ENCODE measurements around the gene FXN.
"Not testable (repeated sequence)": the region's sequence is repeated elsewhere in the genome, so short reads cannot be mapped to it uniquely, and the experiment has no call there.

The FXN gene

GRCh38 chr9:69065660-69066059 lies 30.1 kb downstream of the FXN start:
- FAIRE-seq (no peak), DNase-seq (ENCODE audit: low spot score) (no peak)

GRCh38 chr9:69066955-69067354 lies 31.4 kb downstream of the FXN start:
- FAIRE-seq (no peak), DNase-seq (ENCODE audit: low spot score) (no peak)

- DNase-seq (ENCODE audit: low spot score), result no peak
- FAIRE-seq, result no peak
Measured at GRCh38 chr9:69070201-69070600, 34.6 kb downstream of the FXN start.

DNA sequence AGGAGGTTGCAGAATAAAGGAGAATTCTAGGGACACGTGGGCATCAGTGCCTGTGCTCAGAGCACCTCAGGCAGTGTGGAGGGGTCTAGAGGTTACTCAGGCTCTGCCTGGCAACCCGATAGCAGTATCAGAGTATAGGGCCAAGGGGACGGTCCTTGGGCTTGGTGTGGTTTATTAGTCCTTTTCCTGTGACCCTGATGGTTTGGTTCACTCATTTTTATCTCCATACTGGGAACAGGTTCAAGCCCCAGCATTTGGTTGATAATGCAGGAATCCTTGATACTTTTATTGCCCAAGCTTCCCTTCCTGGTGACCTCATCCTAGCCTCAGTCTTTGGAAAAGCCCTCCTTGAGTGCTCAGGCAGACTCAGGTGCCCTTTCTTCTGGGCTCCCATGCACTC lies 35.5 kb downstream of the FXN start:
- FAIRE-seq, result no peak
- DNase-seq (ENCODE audit: low spot score), result no peak

DNA sequence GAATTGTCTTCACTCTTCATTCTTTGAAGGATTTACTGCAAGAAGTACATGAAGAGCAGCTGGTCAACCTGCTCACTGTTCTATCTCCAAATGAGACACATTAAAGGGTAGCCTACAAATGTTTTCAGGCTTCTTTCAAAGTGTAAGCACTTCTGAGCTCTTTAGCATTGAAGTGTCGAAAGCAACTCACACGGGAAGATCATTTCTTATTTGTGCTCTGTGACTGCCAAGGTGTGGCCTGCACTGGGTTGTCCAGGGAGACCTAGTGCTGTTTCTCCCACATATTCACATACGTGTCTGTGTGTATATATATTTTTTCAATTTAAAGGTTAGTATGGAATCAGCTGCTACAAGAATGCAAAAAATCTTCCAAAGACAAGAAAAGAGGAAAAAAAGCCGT lies 37.6 kb downstream of the FXN start:
- FAIRE-seq (no peak), DNase-seq (ENCODE audit: low spot score) (no peak)

- FAIRE-seq, result no peak
- no peak for DNase-seq (ENCODE audit: low spot score)
Measured at GRCh38 chr9:69074801-69075200, 39.2 kb downstream of the FXN start.

DNA sequence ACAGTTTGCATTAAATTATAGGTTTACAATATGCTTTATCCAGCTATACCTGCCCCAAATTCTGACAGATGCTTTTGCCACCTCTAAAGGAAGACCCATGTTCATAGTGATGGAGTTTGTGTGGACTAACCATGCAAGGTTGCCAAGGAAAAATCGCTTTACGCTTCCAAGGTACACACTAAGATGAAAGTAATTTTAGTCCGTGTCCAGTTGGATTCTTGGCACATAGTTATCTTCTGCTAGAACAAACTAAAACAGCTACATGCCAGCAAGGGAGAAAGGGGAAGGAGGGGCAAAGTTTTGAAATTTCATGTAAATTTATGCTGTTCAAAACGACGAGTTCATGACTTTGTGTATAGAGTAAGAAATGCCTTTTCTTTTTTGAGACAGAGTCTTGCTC lies 41.0 kb downstream of the FXN start:
- DNase-seq (ENCODE audit: low spot score) (no peak), FAIRE-seq (no peak)

DNA sequence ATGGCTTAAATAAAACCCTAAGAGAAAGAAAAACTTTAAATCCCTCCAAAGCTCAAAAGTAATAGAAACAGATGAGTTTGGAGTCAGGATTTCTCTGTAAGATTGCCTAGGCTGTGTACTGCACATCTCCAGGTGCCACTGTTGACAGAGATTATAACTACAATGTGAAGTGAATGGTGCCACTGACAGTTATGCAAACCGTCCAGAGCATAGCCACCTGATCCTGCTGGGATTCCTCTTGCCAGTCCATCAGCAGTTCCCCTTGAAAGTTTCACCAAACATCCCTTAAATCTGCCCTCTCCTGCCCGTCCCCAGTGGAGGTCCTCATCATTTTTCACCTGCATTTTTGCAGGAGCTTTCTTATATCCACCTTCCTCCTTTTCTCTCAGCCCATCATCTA lies 42.5 kb downstream of the FXN start:
- no peak for FAIRE-seq
- no peak for DNase-seq (ENCODE audit: low spot score)

- FAIRE-seq (no peak), DNase-seq (ENCODE audit: low spot score) (no peak)
Measured at GRCh38 chr9:69078581-69078980, 43.0 kb downstream of the FXN start.

- no peak for FAIRE-seq
Measured at GRCh38 chr9:69079186-69079585, 43.6 kb downstream of the FXN start.

DNA sequence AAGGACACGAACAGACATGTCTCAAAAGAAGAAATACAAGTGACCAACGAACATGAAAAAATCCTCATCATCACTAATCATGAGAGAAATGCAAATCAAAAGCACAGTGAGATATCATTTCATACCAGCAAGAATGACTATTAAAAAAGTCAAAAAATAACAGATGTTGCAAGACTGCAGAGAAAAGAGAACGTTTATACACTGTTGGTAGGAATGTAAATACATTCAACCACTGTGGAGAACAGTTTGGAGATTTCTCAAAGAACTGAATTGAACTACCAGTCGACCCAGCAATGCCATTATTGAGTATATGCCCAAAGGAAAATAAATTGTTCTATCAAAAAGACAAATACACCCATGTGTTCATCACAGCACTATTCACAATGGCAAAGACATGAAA lies 45.7 kb downstream of the FXN start:
- FAIRE-seq (no peak), DNase-seq (ENCODE audit: low spot score) (no peak)

More at GRCh38 chr9:69079186-69079585, 43.6 kb downstream of the FXN start:
- no peak for DNase-seq (ENCODE audit: low spot score)

- no peak for DNase-seq (ENCODE audit: low spot score)
- FAIRE-seq, result no peak
Measured at GRCh38 chr9:69083321-69083720, 47.8 kb downstream of the FXN start.

GRCh38 chr9:69085569-69086283 lies 50.2 kb downstream of the FXN start:
- no peak for DNase-seq (ENCODE audit: low spot score)
- no peak for FAIRE-seq

GRCh38 chr9:69086312-69086711 lies 50.8 kb downstream of the FXN start:
- FAIRE-seq (no peak), DNase-seq (ENCODE audit: low spot score) (no peak)

DNA sequence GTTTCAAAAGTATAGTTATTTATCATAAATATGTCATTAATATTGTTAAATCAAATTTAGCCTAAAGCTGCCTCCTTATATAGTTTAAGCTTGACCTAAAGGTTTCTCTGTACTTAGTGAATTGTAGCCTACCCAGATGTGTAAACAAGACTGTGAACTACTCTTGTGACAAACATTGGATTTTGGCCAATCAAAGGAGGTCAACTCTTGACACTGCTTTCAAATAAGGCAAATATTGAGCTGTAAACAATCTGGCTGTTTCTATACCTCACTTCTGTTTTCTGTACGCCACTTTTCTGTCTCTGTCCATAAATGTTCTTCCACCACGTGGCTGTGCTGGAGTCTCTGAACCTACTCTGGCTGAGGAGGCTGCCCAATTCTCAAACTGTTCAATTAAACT lies 51.2 kb downstream of the FXN start:
- DNase-seq (ENCODE audit: low spot score) (no peak), FAIRE-seq (no peak)

DNA sequence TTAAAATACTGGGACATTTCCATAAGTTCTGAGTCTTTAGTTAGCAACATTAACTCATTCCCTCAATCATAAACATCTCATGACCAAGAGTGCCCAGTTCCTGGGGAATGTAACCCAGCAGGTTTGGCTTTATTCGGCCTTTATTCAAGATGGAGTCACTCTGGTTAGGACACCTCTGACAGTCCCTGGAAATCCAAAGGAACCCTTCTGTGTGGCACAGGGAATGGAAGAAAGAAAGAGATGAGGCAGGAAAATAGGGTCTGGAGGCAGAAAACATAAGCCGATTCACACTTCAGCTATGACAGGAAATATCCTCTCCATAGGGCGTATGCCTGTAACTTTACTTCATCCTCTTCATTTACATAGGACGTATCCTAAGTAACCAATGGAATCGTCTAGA lies 53.5 kb downstream of the FXN start:
- DNase-seq (ENCODE audit: low spot score), result no peak
- FAIRE-seq, result no peak

DNA sequence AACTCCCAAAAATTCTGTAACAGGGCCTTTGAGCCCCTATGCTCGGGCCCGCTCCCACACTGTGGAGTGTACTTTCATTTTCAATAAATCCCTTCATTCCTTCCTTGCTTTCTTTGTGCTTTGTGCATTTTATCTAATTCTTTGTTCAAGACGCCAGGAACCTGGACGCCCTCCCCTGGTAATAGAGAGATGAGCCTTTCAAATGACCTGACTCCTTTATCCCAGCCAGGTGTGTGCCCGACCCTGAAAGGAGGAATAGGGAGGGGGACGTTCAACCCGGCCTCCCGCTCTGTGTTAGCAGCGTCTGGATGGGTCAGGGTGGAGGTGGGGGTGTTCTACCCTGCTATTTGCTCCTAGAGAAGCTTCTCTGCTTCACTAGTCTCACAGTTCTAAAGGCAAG lies 53.9 kb downstream of the FXN start:
- FAIRE-seq, result no peak
- no peak for DNase-seq (ENCODE audit: low spot score)

GRCh38 chr9:69090140-69090750 lies 54.7 kb downstream of the FXN start:
- no peak for DNase-seq (ENCODE audit: low spot score)
- no peak for FAIRE-seq

- DNase-seq (ENCODE audit: low spot score), result no peak
Measured at GRCh38 chr9:69090946-69091345, 55.4 kb downstream of the FXN start.

DNA sequence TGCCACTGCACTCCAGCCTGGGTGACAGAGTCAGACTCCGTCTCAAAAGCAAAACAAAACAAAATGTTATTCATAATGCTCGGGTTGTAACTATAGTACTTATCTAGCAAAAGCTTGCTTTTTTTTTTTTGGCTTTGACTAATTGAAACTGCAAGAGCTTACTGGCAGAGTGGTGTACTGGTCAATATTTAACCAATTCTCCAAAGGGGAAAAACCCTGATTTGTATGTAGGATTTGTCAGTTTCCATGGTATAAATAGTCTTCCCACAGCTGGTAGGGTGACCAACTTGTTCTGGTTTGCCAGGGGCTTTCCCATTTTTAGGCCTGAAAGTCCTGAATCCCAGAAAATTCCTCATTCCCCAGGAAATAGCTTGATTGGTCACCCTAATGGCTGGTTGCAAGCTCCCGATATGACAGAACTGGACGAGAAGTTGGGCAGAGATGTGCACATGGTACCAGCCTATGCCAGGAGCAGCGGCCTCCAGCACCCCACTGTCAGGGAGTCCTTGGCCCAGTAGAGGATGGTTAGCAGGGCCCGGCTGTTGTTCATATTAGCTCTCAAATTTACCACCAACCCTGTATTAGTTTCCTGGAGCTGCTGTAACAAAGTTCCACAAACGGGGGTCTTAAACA lies 58.0 kb downstream of the FXN start:
- DNase-seq (ENCODE audit: low spot score), result peak; percentile 95
- FAIRE-seq, result peak; percentile 91

More at GRCh38 chr9:69090946-69091345, 55.4 kb downstream of the FXN start:
- no peak for FAIRE-seq

GRCh38 chr9:69094361-69095135 lies 59.0 kb downstream of the FXN start:
- not testable (repeated sequence) for DNase-seq (ENCODE audit: low spot score); FAIRE-seq

DNA sequence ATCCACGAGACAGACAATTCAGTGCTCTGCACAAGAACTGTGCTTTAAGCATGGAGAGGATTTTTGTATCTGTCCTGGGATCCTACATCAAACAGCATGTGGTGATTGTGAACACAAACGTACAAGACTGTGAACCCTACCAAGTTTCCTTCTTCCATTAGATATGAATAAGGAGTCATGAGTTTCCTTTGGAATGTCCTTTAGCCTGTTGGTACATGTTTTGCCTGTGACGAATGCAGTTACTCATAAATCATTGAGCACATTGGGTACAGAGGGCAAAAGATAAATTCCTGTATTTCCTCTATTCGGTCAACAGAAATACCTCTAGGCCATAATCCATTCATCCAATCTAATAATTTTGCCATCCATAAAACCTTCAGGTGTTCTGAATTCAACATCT lies 61.5 kb downstream of the FXN start:
- FAIRE-seq (peak; percentile 89), DNase-seq (ENCODE audit: low spot score) (peak; percentile 93)
